ENCODE data around the gene ARPC2.

ARPC2 gene

GRCh38 chr2:218255446-218255845 lies 38.5 kb downstream of the ARPC2 start:
- no peak for DNase-seq

- DNase-seq = no peak
Measured at GRCh38 chr2:218256612-218257350, 39.8 kb downstream of the ARPC2 start.

- peak in 4 of 5 donors; percentile 47 to 73 (median 57) for DNase-seq
Measured at GRCh38 chr2:218257390-218257981, 40.5 kb downstream of the ARPC2 start.

DNA sequence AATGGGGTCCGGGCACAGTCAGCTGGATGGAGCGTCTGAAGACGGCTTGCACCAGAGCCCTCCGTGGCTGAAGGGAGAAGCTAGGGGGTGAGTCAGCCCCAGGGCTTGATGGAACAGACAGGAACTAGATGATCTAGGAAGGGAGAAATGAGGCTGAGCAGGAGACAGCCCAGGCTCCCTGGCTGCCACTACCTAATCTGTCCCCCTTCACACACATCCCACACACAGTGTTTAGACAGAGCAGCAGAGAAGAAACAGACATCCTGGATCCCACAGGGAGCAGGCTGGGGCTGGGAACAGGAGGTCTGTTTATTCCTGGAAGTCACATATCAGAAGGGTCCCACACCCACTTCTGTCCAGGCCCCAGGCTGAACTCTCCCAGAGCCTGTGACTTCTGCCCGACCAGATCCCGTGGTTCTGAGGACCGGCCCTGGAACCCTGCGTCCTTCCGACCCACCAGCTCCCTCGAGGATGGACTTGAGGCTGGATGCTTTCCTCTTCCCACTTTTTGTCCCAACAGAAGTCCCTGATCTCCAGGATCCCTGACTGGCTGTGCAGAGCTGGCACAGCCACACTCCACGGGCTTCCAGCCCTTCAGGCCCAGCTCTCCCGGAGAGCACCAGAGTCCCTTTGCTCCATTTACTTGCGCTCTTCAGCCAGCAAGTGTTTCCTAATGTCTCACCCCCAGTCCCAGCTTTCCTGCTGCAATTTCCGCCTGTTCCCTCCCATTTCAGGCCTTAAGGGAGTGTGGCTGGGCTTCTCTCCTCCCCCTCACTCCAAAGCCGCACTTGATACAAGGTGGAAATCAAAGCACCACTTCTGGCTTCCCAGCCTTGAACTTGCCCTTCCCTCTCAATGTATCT lies 42.3 kb downstream of the ARPC2 start:
- no peak for DNase-seq

- DNase-seq = no peak
Measured at GRCh38 chr2:218260166-218260565, 43.2 kb downstream of the ARPC2 start.

- DNase-seq = no peak
Measured at GRCh38 chr2:218260742-218261422, 43.9 kb downstream of the ARPC2 start, which contains the start of gene GPBAR1. TSS of gene GPBAR1 (plus strand) at chr2:218261015. CDS start at chr2:218262725, 1,710 bp downstream.

DNA sequence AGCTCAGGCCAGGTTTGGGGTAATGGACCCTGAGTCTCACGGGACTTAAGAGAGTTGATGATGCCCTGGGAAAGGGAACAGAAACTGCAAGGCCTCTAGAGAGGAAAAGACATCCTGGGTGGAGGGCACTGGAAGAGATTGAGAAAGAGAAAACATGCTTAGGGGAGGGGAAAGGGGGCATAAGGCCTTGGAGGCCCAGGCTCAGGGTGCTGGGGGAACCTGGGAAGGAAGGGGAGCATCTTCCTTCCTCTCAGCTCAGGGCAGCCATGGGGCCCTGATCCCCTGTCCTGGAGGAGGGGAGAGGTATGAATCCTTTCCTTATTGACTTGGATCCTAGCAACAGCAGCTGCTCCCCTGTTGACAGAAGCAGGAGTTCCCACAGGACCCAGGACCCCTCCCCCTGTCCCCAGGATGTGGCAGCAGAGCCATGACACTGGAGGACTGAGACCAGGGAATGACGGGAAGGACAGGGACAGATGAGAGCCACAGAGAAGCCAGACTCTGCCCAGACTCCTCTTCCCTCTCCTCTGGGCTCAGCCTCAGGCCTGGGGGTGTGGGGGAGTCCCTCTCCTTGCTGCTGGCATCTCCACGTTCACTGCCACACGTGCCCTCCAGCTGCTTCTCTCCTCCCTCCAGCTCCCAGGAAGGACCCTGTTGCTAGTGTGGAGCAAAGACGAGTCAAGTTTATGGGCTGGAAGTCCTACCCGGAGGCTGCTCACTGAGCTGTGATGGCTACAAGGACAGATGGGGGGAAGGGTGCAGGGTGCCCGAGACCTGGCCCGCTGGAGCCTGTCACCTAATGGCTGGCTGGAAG lies 44.6 kb downstream of the ARPC2 start:
- no peak for DNase-seq

DNA sequence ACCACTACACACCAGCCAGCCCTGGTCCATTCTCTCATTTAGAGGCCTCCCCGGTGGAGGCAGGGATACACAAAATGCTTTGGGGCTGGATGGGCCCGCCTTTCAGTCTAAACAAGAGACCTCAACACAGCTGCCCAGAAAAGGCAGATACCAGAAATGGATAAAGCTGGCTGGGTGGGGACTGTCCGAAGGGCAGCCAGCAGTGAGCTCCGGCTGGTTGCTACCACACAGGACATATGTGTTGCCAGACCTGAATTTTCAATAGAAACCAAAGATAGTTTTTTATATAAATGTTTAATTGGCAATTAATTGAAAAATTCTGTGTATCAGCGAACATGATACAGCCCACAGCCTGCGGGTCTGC lies 45.2 kb downstream of the ARPC2 start:
- no peak for DNase-seq

DNA sequence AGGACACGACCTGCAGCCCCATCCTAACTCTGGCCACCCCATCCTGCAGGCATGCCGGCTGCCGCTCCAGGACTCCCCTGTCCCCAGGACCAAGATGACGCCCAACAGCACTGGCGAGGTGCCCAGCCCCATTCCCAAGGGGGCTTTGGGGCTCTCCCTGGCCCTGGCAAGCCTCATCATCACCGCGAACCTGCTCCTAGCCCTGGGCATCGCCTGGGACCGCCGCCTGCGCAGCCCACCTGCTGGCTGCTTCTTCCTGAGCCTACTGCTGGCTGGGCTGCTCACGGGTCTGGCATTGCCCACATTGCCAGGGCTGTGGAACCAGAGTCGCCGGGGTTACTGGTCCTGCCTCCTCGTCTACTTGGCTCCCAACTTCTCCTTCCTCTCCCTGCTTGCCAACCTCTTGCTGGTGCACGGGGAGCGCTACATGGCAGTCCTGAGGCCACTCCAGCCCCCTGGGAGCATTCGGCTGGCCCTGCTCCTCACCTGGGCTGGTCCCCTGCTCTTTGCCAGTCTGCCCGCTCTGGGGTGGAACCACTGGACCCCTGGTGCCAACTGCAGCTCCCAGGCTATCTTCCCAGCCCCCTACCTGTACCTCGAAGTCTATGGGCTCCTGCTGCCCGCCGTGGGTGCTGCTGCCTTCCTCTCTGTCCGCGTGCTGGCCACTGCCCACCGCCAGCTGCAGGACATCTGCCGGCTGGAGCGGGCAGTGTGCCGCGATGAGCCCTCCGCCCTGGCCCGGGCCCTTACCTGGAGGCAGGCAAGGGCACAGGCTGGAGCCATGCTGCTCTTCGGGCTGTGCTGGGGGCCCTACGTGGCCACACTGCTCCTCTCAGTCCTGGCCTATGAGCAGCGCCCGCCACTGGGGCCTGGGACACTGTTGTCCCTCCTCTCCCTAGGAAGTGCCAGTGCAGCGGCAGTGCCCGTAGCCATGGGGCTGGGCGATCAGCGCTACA lies 45.9 kb downstream of the ARPC2 start:
- DNase-seq = no peak

DNA sequence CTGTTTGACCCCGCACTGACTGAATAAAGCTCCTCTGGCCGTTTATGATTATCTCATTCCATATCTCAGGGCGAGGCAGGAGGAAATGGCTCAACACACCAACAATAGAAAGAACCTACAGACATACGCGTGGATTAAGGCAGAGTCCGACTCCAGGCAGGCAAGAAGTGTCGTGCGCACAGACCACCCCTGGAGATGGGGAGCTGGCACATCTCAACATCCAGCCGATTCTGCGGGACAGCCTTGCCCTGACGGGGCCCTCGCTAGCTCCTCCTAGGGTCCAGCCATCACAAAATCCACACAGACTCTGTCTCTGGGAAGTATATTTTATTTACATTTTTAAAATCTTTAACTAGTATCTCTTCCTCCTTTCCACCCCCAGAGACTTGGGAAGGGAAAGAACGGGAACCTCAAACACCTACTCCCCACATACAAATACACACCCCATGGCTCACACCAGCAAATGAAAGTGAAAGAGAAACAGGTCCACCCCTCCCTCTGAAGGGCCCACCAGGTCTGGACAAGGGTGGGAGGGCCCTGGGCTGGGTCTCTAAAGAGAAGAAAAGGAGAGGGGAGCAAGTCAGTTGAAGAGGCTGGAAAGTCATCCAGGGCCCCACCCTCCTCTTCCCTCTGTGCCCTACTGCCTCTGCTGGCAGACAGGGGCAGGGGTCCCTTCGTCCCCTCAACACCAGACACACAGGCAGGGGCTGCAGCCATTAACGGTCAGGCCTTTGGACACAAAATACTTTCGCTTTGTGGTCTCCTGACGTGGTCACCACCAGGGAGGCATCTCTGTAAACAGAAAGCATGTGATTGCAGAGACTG lies 47.0 kb downstream of the ARPC2 start:
- no peak for DNase-seq

DNA sequence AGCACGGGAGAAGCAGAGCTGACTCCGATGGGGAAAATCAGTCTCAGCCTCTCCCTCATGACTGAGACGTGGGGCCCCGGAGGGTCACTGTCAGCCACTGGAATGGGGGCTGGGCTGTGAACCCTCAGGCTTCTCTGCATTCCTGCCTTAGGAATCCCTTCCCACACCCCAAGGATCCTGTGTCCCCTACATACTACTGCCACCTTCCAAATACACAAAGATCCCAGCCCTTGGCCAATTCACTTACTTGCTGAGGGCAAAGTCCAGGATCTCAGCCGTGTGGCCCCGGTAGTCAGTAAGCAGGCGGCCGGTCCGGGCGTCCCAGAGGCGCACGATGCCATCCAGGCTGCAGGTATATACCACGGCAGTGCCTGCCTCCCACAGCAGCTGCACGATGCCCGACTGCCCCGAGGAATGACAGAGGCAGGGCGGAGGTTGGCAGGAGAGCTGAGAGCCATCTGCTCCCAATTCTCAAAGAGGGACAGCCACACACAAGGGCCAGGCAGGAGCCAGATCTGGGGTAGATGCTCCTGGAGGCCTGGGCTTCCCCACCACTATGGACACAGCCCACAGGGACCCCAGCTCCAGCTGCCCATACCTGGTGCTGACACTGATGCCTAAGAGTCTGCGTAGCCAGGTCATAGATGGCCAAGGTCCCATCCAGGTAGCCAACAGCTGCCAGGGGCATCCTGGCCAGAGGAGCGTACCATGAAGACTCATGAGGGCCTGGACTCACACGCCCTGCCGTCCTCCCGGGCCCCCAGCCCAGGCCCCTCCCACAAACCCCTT lies 48.0 kb downstream of the ARPC2 start:
- no peak for DNase-seq

DNA sequence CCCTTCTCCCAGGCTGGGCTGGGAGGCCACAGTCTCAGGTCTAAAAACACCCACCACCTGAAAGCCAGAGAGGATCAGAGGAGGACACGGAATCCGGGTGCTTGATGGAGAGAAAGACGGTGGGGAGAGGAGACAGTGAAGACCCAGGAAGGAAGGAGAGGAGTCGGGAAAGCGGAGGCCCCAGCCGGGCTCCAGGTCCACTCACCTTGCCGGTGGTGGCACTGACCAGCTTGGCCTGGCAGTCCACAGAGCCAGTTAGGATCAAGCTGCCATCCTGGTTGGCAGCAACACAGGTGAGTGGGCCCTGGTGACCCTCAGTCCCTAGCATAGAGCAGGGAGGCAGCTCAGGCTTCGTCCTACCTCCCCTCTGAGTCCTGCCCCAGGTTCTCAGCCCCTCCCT lies 48.6 kb downstream of the ARPC2 start:
- DNase-seq = no peak

- DNase-seq = no peak
Measured at GRCh38 chr2:218266316-218266979, 49.5 kb downstream of the ARPC2 start.

DNA sequence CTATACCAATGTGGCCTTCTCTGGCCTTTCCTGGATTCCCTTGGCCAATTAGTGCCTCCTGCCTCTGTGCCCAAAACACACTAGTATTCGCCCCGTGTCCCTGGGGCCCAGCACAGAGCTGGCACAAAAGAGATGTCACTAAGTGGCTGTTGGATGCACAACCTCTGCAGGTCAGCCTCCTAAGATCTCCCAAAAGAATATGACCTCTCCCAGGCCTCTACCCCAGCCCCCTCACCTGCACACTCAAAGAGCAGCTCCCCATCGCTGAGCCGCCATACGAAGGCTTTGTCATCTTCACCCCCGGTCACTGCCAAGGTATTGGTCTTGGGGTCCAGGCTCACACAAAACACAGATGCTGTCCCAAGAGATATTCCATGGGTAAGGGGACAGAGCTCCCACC lies 50.3 kb downstream of the ARPC2 start:
- no peak for DNase-seq

GRCh38 chr2:218269900-218270720 lies 53.1 kb downstream of the ARPC2 start, which contains the start of the genes AAMP and PNKD:
TSS of gene AAMP (minus strand) at chr2:218270137. CDS start at chr2:218270086, 51 bp downstream.
TSS of gene PNKD (plus strand) at chr2:218270519. CDS start at chr2:218270536, 17 bp downstream.
- peak; percentile 100 for DNase-seq

GRCh38 chr2:218270721-218271486 lies 53.9 kb downstream of the ARPC2 start:
- DNase-seq = no peak

GRCh38 chr2:218271487-218271797 lies 54.5 kb downstream of the ARPC2 start:
- DNase-seq = no peak

Measured in T-helper 1 cell (primary cell).